Hematopoietic multipotent progenitor cell treated with erythropoietin and hydrocortisone succinate and interleukin-3 and kit ligand, for 15 days (in vitro differentiated cells): ENCODE data around the gene OVOL2.
A peak's percentile ranks its signal among the peaks of the same experiment; 100 is the strongest.
"Not testable (repeated sequence)": the region's sequence is repeated elsewhere in the genome, so short reads cannot be mapped to it uniquely, and the experiment has no call there.

ENCODE experiments used
- DNase-seq: peaks from one replicate; pipeline ENCODE4 v3.0.0-alpha.2; 2015; ENCODE audit warnings: low spot score

The OVOL2 gene

DNA sequence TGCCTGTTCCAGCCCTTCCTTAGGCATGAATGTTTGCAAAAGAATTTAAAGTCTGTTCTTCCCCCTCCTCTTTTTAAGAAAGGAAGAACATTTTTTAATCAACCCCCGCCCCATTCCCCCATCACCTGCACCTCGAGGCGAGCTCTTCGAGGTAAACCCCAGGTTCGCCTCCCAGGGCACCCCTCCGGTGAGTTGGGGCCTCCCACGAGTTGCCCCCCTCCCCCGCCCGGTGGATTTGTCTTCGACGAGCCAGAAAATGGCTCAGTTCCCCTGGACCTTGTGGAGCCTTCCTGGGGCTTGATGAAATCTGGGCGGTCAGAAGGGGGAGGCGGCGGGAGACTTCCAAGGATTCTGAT, 256 bp upstream of the OVOL2 start:
- no peak for DNase-seq

DNA sequence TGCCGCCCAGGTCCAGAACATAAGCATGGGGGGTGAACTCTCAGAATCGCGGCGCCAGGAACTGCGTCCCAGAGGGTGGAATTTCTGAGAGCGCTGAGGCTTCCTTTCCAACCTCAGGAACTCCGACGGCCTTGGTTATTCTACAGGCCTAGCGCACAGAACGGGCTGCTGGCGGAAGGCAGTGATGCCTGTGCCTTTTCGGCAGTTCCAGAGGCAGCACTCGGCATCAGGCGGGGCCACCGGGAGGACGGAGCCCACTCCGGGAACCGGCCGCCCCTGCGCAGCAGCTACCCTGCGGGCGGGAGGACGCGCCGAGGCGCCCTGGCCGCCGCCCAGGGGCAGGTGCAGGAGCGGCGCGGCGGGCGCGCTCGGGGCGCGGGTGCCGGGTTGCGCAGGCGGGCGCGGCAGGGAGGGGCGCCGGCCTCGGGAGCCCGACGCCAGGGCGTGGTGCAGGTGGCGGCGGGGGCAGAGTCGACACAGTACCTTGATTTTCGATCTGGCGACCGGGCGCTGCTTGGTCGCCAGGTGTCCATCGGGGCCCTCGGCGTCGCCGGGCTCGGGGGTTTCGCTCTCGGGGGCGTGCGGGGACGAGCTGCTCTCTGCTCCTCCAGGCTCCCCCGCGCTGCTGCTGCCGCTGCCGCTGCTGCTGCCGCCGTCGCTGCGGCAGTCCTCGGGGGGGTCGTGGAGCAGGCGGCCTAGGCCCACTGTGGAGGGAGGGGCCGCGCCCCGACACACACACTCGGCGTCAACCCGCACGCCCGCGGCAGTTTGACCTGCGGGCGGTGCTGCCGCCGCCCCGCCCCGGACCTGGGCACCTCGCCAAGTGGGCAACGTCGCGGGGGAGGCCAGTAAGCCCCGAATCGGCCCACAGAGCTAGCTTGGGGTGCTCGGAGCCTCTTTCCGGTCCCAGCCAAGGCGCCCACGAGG, 1.3 kb downstream of the OVOL2 start:
- no peak for DNase-seq

DNA sequence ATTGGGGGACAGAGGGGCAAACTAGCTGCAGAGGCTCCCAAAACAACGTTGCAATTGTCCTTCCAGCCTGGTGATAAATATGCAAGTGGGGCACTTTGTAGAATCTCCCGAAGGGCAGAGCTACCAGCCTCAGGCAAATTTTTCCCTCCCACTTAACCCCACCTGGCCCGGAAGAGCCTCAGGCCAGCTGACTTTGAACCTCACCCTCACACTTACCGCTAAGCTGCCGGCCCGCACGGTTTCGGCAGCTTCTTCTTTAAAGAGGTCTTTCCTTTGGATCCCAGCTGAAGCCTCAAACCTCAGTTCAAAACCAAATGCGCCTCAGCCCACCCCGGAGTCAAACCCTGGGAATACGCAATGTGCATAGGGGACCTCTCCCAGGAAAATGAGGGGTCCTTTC, 2.5 kb downstream of the OVOL2 start:
- DNase-seq = no peak

DNA sequence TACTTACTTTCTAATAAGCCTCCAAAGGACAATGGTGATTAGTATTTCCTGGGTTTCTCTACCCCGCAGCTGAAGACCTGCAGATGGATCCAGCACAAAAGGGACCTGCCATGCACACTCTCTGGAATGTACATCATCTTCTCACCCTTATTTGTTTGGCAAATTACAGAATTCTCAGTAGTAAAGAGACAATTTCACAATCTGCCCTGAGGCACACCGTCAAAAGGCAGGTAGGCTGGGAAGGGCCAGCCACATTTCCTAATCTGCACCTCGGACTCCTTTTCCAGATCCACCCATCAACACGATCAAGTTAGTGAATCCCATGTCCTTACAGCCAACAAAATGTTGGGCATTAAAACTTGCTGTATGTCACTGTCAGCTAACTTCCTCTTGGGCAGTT, 4.9 kb downstream of the OVOL2 start:
- no peak for DNase-seq

DNA sequence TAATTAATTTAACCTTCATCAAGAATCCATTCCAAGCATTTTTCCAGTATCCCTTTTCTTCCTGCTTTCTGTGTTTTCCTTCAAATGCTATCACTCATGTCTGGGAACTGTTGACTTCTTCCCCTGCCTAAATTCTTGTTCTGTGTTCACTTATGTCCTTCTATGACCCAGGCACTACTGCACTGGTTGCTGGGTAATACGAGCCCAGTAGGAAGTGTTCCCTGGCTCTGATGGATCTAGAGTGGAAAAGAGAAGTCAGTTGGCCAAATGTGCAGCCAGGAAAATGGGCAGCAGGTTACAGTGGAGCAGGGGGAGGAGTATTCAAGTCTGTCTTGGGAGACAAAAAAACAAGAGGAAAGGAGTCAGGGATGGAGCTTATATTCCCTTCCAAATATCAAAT, 7.1 kb downstream of the OVOL2 start:
- no peak for DNase-seq

DNA sequence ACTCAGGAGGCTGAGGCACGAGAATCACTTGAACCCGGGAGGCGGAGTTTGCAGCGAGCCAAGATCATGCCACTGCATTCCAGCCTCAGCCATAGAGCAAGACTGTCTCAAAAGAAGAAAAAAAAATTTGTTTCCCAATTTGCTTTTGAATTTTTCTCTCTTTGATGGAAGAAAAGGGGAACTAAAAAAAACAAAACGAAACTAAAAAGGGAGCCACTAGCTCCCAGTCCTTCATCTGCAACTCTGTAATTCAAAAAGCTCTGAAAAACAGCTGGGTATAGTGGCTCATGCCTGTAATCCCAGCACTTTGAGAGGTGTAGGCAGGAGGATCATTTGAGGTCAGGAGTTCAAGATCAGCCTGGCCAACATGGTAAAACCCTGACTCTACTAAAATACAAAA, 9.5 kb downstream of the OVOL2 start:
- no peak for DNase-seq

DNA sequence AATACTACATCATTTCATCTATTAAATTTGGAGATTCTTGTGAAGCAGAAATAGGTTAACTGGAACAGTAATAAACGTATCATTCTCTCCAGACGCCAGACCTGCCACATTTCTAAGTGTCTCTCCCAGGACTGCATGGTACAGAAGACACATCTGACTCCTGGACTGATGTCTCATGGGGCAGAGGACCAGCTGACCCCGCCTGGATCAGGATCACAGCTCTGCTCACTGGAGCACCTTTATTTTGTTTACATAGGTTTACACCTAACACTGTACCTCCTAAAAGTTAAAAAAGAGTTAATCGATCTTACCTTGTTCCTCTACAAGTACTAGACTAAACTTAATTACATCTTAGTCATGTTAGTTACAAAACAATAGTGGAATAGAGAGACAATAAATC, 11.2 kb downstream of the OVOL2 start:
- no peak for DNase-seq

DNA sequence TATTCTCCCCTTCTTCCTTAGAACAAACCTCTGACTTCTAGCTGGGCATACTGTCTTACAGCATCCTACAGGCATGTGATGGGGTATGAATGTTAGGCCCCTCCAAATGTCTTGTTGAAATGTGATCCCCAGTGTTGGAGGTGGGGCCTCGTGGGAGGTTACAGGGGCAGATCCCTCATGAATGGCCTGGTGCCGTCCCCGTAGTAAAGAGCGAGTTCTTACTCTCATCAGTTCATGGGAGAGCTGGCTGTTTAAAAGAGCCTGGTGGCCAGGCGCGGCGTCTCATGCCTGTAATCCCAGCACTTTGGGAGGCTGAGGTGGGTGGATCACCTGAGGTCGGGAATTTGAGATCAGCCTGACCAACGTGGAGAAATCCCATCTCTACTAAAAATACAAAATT, 15.5 kb downstream of the OVOL2 start:
- DNase-seq = no peak

DNA sequence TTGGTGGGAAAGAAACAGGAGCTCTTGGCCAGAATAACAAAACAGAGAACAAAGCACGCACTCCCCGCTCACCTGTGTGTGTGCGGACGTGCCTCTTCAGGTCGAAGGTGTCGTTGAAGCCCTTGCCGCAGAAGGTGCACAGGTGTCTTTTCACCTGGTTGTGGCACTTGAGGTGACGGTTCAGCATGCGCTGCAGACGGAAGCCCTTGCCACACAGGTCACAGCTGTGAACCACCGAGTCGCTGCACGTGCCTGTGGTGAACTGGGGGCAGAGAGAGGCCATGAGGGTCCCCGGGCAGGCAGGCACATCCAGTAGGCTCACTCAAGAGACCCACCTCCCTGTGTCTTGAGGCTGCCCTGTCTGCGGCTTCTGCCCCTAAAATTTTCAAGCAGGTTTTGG, 16.3 kb downstream of the OVOL2 start:
- no peak for DNase-seq

DNA sequence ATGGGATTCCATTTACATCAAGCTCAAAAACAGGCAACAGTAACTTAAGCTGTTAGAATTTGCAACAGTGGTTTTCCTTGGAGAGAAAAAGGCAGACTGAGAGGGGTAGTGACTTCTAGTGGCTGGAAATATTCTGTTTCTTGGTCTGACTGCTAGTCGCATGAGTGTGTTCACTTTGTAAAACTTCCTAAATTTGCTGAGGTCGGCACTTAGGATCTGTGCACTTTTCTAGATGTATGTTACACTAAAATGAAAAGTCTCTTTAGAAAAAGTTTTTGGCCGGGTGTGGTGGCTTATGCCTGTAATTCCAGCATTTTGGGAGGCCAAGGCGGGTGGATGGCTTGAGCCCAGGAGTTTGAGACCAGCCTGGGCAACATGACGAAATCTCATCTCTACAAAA, 18.7 kb downstream of the OVOL2 start:
- no peak for DNase-seq

DNA sequence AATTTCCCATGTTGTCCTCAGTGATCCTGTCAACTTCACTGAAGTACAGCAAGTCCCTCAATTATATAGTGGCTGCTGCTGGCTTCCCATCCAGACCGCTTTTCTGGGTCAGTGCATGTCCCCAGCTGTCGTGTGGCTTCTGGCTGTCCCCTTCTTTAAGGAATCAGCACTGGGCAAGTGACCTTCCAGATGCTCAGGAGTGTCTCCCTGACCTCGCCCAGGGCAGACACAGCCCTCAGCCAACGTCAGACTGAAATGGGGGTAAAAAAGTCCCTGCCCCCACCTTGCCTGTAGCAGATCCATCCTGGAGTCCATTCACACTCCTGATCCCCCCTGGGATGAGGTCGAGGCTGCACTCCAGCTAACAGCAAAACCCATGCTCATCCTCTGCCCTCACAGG, 23.7 kb downstream of the OVOL2 start:
- no peak for DNase-seq

DNA sequence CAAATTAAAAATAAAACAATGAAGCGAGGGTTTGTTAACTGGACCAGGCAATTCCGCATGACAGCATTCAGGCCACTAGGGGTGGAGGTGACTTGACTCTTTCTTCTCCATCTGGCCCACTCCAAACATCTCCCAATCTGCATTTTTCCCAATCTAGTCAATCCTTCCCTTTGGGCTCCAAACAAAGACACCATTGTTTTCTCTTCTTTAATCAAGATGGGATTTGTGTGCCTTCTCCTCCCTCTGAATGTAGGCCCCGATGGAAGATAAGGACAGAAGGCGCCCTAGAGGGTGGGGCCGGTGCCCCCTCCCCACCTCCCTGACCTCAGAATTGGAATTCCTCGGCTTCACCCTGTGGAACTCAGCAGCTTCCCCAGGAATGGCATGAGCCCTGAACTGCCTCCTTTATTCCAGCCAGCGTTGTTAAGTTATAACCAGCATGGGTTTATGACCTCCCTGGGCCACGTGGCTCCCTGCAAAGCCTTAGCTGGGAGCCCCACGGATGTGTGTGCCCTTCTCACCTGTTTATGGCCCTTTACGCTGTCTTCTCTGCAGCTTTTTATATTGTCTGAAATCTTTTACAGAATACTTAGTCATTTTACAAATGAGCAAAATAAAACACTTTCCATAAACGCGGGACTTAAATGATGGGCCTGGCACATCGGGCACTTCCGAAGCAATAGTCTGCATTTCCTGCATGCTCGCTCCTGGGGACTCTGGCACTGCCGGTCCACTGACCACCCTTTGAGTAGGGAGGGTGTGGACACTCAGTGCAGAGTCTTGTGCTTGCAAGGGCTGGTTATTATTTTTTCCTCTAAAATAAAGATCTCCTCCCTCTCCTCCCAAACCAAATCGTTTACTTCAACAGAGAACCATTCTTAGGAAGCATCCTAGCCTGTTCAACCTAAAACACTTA, 24.5 kb downstream of the OVOL2 start:
- DNase-seq = no peak

DNA sequence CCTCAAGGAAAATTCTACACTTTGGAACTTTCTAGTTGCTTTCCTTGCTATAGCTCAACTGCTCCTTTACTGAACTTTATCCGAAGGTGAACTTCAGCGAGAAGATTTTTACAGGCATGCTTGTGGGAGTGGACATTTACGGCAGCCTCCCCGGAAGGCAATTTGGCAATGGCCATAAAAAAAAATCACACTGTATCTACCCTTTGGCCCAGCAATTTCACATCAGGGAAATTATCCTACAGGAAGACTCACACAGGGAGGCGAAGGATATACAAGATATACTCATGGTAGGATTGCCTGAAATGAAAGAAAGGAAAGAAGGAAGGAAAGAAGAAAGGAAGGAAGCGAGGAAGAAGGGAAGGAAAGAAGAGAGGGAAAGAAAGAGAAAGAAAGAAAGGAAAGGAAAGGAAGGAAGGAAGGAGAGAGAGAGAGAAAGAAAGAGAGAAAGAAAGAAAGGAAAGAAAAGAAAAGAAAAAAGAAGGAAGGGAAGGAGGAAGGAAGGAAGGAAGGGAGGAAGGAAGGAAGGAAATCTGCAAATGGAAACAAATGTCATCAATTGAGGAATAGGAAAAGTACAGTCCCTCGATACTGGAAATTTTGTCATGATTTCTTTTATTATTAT, 25.7 kb downstream of the OVOL2 start:
- DNase-seq = no peak

DNA sequence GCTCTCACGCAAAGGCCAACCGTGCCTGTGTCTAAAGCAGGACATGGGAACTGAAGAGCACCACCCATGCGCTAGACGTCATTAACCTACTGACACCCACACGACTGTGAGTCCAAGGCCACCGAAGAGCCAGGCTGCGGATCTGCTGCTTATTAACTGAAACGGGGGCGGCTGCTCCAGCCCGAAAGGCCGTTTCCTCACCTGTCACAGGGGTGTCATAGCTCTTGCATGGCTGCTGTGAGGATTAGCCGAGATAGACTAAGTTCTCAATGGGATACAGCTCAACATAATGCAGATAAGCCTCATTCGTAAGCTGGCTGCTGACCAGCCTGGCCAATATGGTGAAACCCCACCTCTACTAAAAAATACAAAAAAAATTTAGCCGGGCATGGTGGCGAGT, 26.7 kb downstream of the OVOL2 start:
- DNase-seq = no peak

DNA sequence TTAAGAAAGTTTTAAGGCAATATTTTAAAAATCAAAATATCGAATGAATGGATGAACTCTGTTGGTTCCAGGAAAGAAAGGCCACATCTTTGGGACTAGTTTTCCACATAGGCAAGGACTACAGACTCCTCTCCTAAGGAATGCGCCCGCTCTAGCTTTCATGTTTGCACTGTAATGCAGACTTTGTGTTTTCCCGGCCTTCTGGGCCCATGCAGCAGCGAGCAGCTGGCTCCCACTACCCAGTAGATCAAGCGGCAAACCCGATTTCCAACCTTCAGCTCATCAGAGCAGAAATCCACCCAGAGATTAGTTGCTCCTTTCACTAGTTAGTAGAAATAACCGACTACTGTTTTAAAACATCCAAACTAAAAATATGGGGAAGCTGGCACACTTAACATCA, 27.7 kb downstream of the OVOL2 start:
- no peak for DNase-seq

DNA sequence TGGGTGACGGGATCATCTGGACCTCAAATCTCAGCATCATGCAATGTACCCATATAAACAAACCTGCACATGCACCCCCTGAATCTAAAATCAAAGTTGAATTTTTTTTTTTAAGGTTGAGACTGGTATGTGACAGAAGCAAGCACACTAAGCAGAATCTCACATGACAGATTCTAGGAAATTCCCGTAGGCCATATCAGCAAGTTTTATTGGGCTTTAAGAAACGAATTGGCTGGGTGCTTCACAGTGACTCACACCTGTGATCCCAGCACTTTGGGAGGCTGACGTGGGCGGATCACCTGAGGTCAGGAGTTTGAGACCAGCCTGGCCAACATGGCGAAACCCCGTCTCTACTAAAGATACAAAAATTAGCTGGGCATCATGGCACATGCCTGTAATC, 30.7 kb downstream of the OVOL2 start:
- not testable (repeated sequence) for DNase-seq

DNA sequence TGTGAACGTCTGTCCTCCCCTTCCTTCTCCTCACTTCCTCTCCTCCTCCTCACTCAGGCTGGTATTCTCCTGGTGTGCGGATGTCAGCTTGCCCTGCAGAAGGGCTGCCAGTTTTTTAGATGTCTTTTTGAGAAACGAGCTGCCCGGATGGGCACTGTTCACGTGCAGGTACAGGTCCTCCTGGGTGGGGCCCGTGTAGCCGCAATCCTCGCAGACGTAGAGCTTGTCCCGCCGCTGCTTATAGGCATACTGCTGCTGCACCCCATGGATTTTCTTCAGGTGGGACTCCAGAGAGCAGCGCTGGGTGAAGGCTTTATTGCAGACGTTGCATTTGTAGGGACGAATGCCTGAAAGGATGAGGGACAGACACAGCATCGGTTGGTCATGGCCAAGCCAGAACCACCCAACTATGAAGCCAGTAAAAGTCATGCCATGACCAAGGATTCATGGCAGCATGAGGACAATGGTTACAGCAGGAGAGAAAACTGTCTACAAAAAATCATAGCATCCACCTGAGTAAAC, 33.0 kb downstream of the OVOL2 start:
- no peak for DNase-seq

DNA sequence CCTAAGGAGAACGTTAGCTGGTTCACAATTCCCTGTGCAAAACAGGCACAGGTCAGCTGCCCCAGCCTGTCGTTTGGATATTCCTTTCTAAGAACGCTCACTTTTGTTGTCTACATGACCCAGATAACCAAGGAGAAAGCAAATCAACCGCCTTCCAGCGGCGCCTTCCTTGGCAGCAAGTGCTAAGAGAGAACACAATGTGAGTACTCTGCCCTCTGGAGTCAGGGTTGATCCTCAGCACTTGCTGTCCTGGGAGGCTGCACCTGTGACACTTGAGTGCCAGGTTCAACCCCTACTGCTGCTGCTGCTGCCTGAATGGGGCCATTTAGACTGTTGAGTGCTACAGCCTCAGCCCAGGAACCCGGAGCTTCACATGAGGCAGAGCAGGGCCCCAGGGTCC, 36.8 kb downstream of the OVOL2 start:
- no peak for DNase-seq

DNA sequence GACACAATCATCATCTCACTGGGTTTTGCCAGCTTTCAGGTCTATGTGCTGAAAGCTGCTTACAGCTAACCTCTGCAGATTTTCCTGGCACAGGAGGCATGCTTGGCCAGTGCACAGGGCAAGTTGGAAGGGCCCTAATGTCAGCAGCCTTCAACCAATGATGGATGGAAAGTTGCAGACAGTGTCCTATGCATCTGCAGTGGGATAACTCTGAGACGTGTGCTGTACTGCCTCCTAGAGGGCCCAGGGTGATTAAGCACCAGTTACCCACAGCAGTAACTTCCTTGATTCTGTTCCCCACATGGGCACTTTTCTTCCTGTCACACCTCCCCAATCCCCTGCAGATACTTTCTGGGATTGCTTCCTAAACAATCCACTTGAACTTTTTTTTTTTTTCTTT, 38.6 kb downstream of the OVOL2 start:
- DNase-seq = peak; percentile 18

DNA sequence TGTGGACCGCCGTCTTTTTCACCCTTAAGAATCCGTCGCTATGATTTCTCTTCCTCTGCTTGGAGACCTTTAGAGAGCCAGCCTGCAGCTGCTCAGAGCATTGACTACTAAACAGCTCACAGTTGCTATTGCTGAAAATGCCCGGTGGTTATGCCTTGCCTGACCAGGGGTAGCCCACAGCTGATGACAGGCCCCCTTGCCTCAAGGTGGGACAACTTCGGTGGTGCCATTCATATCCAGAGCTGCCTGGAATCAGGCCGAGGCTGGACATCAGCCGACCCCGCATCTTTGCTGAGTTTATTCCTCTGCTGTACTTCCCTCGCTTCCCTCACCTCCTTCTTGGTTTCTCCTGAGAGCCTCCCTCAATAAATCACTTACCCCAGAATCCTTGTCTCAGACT, 39.6 kb downstream of the OVOL2 start:
- DNase-seq = no peak

DNA sequence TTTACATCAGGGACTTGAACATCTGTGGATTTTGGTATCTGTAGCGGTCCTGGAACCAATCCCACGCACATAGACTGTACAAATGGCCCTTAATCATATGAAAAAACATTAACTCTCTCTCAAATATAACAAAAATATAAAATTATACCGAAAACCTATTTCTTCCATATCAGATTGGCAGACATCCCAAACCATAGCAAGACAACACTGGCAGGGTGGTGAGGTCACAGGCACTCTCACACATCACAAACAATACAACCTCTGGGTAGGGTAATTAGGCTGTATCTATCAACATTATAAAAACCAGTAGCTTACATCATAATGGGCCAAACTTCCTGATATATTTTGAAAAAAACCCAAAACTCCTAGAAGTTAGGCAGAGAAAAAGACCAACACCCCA, 40.9 kb downstream of the OVOL2 start:
- no peak for DNase-seq

DNA sequence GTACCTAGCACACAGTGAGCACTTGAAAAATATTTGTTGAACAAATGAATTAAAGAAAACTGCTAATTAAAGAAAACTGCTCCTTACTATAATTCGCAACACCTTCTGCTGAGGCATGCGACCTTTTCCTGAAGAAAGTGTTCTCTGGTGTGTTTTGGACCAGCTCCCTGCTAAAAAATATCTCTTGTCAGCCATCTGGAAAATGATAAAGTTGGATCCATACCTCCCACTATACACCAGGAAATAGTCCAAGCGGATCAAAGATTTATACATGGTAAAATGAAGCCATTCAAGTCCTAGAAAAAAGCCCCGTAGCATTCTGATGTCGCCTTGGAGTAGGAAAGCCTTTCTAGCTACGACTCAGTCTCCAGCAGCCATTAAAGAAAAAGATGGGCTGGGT, 43.3 kb downstream of the OVOL2 start:
- DNase-seq = no peak

DNA sequence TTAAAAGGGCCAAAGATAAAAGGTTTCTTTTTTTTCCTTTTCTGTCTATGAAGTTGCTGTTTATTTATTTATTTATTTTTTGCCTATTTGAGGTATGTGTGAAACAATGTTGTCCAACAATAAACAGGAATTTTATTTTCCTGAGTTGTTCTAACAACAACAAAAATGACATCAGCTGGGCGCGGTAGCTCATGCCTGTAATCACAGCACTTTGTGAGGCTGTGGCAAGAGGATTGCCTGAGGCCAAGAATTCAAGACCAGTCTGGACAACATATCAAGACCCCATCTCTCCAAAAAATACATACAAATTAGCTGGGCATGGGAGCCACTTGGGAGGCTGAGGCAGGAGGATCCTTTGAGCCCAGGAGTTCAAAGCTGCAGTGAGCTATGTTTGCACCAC, 44.8 kb downstream of the OVOL2 start:
- DNase-seq = no peak
